OCI-LY3 (cell line): ENCODE measurements around the gene RNF217.

Experiments
- H2AFZ ChIP-seq: fragments of 200-600, 300-600 bp; shearing (Covaris generic); 2 replicates; pipeline ENCODE4 v1.6.0; 2014; ENCODE audit warnings: antibody characterized with exemption, low read depth, low read length
- H3K27ac ChIP-seq: fragments of 200-600, 300-600 bp; sonication (generic); 2 replicates; pipeline ENCODE4 v1.5.1; 2014; ENCODE audit warnings: mild to moderate bottlenecking, low read length, moderate library complexity, mixed read lengths
- H3K27me3 ChIP-seq: fragments of 200-600, 300-600 bp; sonication (generic); 2 replicates; pipeline ENCODE4 v1.6.1; 2014; ENCODE audit warnings: low read depth, low read length, mixed read lengths
- H3K36me3 ChIP-seq: fragments of 200-600, 300-600 bp; sonication (generic); replicated peaks from 2 replicates; pipeline ENCODE3; 2014; ENCODE audit warnings: low read depth, low read length, mixed read lengths
- H3K4me1 ChIP-seq: fragments of 300-600, 200-600 bp; sonication (generic); 2 replicates; pipeline ENCODE4 v1.6.1; 2014; ENCODE audit warnings: low read length, mixed read lengths
- H3K4me2 ChIP-seq: fragments of 200-600, 300-600 bp; sonication (generic); 2 replicates; pipeline ENCODE4 v1.6.1; 2014; ENCODE audit warnings: low read length, mixed read lengths
- H3K4me3 ChIP-seq: fragments of 300-600, 200-600 bp; sonication (generic); 2 replicates; pipeline ENCODE4 v1.5.1; 2014; ENCODE audit warnings: antibody characterized with exemption, mild to moderate bottlenecking, low read length, moderate library complexity
- H3K79me2 ChIP-seq: fragments of 300-600, 200-600 bp; shearing (Covaris generic); 2 replicates; pipeline ENCODE4 v1.6.1; 2014; ENCODE audit warnings: mild to moderate bottlenecking, low read length, mixed read lengths
- H3K9ac ChIP-seq: fragments of 300-600, 200-600 bp; shearing (Covaris generic); 2 replicates; pipeline ENCODE4 v1.6.0; 2014; ENCODE audit warnings: mild to moderate bottlenecking, low read length, moderate library complexity
- H3K9me3 ChIP-seq: fragments of 200-600, 300-600 bp; shearing (Covaris generic); 2 replicates; pipeline ENCODE4 v1.6.1; 2014; ENCODE audit warnings: low read length, mixed read lengths; ENCODE audit not compliant: insufficient read depth
- H4K20me1 ChIP-seq: fragments of 200-600, 300-600 bp; sonication (generic); 2 replicates; pipeline ENCODE4 v1.6.1; 2016; ENCODE audit warnings: low read length, mixed read lengths; ENCODE audit not compliant: insufficient read depth
- EZH2phosphoT487 ChIP-seq: fragments of 200-600 bp; shearing (Covaris generic); IDR thresholded peaks from 2 replicates; pipeline ENCODE4 v1.6.1; 2018; ENCODE audit warnings: antibody characterized with exemption, mixed run types, low read depth
- TF ChIP-seq, protein P1 (sequence below): fragments of 200-600, 300-600 bp; sonication (generic); IDR thresholded peaks from 2 replicates; pipeline ENCODE4 v1.5.1; 2014; ENCODE audit warnings: antibody characterized with exemption, low read length, low read depth

Gene RNF217

DNA sequence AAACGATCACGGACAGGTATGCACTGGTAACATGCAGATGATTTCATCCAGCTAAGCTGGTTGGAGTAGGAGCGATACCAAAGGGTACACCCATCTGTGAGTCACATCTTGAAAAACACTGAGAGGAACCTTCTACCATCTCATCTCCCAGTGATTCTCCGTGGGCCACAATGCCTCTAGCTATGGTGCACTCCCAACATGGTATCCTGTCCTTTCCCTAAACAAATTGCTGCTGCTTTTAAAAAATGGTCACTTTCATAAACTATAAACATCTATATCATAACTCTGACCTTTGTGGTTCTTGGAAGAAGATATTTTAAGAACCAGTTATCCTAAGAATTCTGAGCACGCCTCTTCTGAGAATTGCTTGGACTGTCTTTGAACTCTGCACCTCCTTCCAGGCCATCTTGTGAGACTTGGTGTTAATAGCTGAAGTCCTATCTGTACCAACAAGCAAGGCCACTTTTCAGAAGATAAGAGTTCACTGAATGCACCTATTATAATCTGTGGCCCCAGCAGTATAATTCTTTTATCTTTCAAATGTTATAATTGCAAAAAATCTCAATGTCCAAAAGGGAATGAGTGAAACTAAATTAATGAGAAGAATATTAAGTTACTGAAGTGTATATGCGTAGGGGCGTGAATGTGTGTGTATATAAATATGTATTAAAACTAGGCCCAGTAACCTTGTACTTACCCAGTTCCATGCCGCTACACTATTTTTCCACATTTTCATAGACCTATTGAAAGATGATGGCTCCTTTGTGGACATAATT lies 120.9 kb downstream of the RNF217 start:
- H3K36me3 ChIP-seq: no peaks in the 10 kb centered on the region
- H3K4me3 ChIP-seq: no peak overlapping the region
- no peaks in the 10 kb centered on the region for H4K20me1 ChIP-seq
- no peak overlapping the region for H3K4me2 ChIP-seq
- H2AFZ ChIP-seq: no peak overlapping the region
- TF ChIP-seq, protein P1, sequence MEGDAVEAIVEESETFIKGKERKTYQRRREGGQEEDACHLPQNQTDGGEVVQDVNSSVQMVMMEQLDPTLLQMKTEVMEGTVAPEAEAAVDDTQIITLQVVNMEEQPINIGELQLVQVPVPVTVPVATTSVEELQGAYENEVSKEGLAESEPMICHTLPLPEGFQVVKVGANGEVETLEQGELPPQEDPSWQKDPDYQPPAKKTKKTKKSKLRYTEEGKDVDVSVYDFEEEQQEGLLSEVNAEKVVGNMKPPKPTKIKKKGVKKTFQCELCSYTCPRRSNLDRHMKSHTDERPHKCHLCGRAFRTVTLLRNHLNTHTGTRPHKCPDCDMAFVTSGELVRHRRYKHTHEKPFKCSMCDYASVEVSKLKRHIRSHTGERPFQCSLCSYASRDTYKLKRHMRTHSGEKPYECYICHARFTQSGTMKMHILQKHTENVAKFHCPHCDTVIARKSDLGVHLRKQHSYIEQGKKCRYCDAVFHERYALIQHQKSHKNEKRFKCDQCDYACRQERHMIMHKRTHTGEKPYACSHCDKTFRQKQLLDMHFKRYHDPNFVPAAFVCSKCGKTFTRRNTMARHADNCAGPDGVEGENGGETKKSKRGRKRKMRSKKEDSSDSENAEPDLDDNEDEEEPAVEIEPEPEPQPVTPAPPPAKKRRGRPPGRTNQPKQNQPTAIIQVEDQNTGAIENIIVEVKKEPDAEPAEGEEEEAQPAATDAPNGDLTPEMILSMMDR: no peak
- TF ChIP-seq EZH2phosphoT487: no peak
- no peaks in the 10 kb centered on the region for H3K4me1 ChIP-seq
- H3K9me3 ChIP-seq: no peaks in the 10 kb centered on the region
- no peak overlapping the region for H3K27ac ChIP-seq
- H3K79me2 ChIP-seq: no peaks in the 10 kb centered on the region
- H3K9ac ChIP-seq: no peak overlapping the region
- H3K27me3 ChIP-seq: no peaks in the 10 kb centered on the region

- no peak overlapping the region for H3K4me3 ChIP-seq
- TF ChIP-seq, protein P1: no peak
- no peak for TF ChIP-seq EZH2phosphoT487
- no peak overlapping the region for H3K27ac ChIP-seq
- no peaks in the 10 kb centered on the region for H3K36me3 ChIP-seq
- no peaks in the 10 kb centered on the region for H3K9me3 ChIP-seq
- H3K4me2 ChIP-seq: no peak overlapping the region
- H3K27me3 ChIP-seq: no peaks in the 10 kb centered on the region
- no peak overlapping the region for H2AFZ ChIP-seq
- H3K79me2 ChIP-seq: no peaks in the 10 kb centered on the region
- H3K4me1 ChIP-seq: no peaks in the 10 kb centered on the region
- no peaks in the 10 kb centered on the region for H4K20me1 ChIP-seq
- no peak overlapping the region for H3K9ac ChIP-seq
These were observed 121.4 kb downstream of the RNF217 start for GRCh38 chr6:125083684-125083990.

DNA sequence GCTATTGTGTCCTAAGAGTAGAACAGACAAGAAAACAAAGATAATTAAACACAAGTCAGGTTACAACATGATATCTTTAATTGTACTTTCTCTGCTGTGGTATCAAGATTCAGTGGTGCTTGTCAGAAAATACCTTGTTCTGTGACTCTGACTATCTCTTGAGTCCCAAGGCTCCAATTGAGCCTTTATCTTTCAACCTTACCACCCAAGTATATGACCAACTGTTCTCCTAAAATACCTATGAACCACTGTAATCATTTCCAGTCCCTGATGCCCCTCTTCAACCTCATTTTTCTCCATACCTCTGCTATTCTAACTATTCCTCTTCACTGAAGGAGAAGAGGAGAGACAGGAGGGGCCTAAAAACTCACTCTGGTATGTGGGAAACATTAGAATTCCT lies 124.5 kb downstream of the RNF217 start:
- Histone ChIP-seq H3K4me2 (no peak overlapping the region), H3K9ac (no peak overlapping the region), H3K27me3 (no peaks in the 10 kb centered on the region), H4K20me1 (no peaks in the 10 kb centered on the region), H3K9me3 (no peaks in the 10 kb centered on the region), H3K27ac (no peak overlapping the region), H2AFZ (no peak overlapping the region), H3K4me3 (no peak overlapping the region), H3K36me3 (no peaks in the 10 kb centered on the region), H3K79me2 (no peaks in the 10 kb centered on the region), H3K4me1 (no peaks in the 10 kb centered on the region)
- TF ChIP-seq, protein P1: no peak
- TF ChIP-seq EZH2phosphoT487: no peak

DNA sequence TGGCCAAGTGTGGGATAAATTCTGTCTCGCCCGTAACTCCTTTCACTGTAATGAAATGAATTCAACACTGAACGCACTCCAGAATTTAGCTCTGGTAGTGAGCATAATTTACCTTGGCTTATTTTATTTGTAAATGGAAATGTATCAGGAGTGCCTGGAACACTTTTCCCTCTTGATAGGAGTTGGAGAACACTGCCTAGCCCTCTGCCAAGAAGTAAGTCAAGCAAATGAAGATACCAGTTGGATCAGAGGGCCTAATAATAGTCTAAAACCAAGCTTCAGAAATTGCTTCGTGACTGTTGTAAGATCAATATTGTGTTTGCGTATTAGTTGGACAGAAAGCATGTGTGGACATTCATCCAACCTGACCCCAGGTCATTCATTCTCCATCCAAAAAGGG lies 126.7 kb downstream of the RNF217 start:
- Histone ChIP-seq H2AFZ (no peak overlapping the region), H3K9me3 (no peaks in the 10 kb centered on the region), H3K79me2 (no peaks in the 10 kb centered on the region), H3K4me2 (no peak overlapping the region), H4K20me1 (no peaks in the 10 kb centered on the region), H3K27me3 (no peaks in the 10 kb centered on the region), H3K4me1 (no peaks in the 10 kb centered on the region), H3K9ac (no peak overlapping the region), H3K36me3 (no peaks in the 10 kb centered on the region), H3K4me3 (no peak overlapping the region), H3K27ac (no peak overlapping the region)
- no peak for TF ChIP-seq EZH2phosphoT487
- TF ChIP-seq, protein P1: no peak
